Stimulated activated CD8-positive, alpha-beta memory T cell treated with anti-CD3 and anti-CD28 coated beads, Interleukin-15, amount 100 ng/mL, for 48 hours (primary cell): ENCODE data around the gene NRROS.
A peak's percentile ranks its signal among the peaks of the same experiment; 100 is the strongest.

ENCODE experiments used
- DNase-seq, 2 donors: peaks; one replicate each; pipeline ENCODE4 v3.0.0-alpha.2; 2020; ENCODE audit warnings: low read depth in 2 of 2

The NRROS gene

DNA sequence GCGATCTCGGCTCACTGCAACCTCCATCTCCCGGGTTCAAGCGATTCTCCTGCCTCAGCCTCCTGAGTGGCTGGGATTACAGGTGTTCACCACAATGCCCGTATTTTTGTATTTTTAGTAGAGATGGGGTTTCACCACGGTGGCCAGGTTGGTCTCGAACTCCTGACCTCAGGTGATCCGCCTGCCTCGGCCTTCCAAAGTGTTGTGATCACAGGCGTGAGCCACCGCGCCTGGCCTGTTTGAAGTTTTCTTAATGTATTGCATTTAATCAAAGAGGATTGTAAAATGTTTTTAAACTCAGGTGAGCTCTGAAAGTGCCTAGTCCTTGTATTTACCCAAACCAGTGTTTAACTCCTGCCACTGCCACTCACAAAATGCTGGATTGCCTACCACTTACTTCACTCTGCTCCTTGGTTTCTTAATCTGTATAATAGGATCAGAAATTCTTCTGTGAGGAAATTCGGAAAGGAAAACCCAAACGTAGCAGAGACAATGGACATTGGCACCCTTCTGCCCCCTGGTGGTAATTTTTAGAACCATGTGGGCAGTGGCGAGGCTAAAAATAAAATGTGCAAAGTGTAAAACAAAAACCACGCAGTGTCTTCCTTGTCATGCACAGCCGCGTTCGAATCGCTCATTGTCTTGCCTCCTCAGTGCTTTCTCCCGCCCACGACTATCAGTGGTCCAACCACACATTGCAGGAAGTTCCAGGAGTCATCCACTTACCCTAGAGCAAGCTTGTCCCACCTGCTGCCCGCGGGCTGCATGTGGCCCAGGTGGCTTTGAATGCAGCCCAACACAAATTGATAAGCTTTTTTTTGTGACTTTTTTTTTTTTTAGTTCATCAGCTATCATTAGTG lies 45.3 kb downstream of the NRROS start:
- DNase-seq: peak; percentile 42 to 58

DNA sequence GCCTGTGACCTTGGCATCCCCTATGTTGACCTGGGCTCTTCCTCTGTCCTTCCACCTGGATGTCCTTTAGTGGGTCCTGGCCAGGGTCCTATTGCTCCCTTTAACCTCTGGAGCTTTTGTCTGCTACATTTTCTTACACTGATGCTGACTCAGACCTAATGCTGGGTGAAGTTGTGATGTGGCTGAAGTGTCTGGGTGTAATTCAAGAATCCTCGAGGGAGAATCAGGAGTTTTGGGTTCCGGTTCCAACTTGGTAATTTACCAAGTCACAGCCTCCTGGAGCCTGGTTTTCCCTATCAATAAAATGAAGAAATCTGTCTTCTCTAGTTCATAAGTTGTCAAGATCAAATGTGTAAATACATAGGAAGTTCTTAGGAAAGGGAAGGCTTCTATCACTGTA lies 46.9 kb downstream of the NRROS start:
- DNase-seq: no peak

DNA sequence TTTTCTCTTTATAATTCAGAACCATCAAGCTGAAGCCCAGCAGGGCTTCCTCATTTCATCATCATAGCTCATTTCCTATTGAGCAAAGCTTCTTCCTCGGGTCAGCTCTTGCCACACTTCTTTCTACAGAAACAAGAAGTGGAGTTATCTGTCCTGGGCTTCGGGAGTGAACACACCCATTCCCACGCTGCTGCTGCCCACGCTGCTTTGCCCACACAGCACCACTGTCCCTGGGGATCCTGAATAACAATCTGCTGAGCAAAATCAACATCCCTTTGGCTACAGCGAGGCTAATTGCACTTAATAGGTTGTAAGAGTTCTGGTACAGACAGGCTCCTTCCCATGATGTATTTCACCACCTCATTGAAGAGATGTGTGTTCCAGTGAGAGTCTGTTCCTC lies 48.9 kb downstream of the NRROS start:
- DNase-seq: no peak

DNA sequence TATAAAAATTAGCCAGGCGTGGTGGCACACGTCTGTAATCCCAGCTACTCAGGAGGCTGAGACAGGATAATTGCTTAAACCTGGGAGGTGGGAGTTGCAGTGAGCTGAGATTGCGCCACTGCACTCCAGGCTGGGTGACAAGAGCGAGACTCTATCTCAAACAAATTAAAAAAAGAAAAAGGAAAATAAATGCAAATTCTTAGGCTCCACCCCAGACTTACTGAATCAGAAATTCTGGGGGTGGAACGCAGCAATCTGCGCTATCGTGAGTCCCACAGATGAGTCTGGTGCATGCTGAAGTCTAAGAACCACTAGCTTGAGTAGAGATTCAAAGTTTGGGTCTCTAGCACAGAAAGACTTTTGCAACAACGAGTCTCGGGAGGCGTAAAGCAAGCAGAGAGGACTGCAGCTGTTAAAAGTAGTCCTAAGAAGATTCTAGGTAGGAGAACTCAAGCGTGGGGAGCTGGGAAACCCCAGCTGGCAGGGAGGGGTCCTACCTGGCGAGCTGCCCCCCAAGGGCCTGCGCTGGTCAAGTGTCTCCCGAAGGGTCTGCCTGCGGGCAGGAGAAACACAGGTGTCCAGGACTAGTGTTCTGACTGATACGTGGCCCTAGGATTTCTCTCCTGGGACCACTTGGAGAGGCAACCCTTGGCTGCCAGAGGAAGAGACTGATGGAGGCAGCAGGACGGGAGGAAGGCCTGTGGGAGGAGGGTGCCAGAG lies 50.6 kb downstream of the NRROS start:
- DNase-seq: no peak

DNA sequence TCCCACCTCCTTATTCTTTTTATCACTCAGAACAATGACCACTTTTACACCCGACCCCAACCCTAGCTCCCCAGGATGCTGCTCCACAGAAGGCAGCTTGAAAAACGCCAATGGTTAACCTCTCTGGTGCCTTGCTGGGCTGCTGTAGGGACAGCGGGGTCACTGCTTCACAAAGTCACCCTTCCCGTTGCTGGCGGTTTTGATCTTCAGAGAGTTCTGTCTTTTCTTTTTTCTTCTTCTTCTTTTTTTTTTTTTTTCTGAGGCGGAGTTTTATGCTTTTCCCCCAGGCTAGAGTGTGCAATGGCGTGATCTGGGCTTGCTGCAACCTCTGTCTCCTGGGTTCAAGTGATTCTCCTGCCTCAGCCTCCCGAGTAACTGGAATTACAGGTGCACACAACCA lies 51.9 kb downstream of the NRROS start:
- no peak for DNase-seq

DNA sequence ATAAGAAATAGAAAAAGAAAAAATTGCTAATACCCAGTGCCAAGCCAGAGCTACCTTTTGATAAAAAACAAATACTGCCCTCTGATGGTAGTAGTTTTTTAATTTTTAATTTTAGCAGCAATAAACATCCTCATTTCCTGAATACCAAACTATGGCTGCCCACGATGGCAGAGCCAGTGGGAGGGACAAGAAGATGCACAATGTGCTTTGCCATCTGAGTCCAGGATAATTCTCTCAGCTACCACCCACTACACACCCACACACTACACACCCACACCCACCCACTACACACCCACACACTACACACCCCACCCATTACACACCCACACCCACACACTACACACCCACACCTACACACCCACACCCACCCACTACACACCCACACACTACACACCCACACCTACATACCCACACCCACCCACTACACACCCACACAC lies 54.7 kb downstream of the NRROS start:
- DNase-seq: no peak

DNA sequence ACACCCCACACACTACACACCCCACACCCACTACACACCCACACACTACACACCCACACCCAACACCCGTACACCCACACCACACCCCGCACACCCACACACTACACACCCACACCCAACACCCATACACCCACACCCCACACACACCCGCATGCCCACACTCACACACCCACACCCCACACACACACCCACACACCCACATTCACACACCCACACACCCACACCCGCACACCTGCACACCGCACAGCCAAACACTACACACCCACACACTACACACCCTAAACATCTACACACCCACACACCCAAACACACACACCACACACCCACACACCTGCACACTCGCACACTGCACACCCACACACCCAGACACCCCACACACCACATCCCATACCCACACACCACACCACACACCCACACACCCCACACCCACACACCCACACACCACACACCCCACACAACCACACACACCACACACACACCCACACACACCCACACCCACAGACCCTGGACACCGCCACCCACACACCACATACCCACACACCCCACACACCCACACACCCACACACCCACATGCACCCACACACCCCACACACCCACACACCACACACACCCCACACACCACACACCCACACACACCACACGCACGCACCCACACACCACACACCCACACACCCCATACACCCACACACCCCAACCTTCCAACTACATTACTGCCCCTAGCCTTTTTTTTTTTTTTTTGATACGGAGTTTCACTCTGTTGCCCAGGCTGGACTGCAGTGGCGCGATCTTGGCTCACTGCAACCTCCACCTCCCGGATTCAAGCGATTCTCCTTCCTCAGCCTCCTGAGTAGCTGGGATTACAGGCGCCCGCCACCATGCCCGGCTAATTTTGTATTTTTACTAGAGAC lies 55.7 kb downstream of the NRROS start:
- DNase-seq: no peak

DNA sequence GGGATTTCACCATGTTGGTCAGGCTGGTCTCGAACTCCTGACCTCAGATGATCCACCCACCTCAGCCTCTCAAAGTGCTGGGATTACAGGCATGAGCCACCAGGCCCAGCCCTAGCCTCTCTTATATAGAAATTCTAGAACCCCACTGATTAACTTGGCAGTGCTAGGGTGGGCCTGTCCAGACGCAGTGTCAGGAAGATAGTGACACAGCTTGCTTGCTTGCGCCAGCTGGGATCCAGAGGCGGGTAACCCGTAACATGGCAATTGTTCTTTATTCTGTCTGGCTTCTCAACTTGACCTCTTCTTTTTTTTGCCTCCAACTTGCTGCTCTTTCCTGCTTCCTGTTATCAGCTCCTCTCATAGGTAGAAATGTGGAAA lies 56.3 kb downstream of the NRROS start:
- no peak for DNase-seq

DNA sequence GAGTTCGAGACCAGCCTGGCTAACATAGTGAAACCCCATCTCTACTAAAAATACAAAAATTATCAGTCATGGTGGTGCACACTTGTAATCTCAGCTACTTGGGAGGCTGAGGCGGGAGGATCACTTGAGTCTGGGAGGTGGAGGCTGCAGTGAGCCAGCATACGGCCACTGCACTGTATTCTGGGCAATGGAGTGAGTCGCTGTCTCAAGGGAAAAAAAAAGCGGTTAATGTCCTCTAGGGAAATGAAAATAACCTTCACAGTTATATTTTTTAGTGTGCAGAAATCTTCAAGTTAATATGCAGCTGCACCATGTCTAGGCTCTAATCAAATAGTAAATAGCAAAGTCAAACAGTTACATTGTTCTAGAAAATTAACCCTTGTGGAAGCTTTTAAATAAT lies 57.8 kb downstream of the NRROS start:
- DNase-seq: no peak

DNA sequence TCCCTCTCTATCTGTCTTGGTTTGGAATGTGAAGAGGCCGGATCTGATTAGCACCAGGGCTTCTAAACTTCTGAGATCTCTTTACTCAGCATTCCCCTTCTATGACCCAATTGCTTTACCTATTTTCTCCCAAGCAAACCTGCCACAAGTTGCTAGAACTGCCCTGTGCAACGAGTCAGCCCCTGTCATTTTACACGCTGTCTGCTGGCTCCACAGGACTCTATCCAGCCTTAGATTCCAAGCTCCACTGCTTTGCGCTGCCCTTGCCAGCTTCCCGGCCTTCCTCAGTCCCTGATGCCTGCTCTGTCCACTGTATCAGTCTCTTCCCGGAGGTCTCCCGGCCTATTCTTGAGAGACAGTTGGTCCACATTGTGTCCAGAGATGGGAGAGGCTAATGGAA lies 60.3 kb downstream of the NRROS start:
- no peak for DNase-seq

DNA sequence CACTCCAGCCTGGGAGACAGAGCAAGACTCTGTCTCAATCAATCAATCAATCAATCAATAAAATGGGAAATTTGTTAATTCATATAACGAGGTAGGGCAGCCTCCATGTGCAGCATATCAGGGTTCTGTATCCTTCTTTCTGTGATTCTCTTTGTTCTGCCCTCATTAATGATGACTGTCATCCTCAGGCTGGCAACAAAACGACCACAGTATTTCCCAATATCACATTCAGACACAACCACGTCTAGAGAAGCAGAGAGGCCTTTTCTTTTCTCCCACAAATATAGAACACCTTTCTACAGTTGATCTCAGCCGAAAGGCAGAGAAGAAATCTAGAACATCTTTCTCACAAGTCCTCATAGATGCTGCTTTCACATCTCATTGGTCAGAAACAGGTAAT lies 61.3 kb downstream of the NRROS start:
- DNase-seq: no peak

DNA sequence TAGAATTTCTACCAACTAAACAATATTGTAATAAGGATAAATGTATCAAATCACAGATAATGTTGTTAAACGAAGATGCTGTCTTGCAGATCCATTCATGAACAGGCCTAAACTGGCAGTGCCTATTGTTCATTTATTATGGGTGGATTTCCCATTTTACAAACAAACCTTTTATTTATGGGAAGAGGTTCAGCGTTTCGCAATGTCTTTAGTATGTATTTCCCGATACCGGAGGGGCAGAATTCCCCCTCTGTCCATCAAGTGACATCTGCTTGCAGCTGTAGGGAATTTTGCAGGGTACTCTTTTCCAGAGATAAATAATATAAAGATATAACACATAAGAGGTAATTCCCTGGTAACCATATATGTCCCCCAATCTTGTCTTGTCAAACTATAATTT lies 66.8 kb downstream of the NRROS start:
- no peak for DNase-seq

DNA sequence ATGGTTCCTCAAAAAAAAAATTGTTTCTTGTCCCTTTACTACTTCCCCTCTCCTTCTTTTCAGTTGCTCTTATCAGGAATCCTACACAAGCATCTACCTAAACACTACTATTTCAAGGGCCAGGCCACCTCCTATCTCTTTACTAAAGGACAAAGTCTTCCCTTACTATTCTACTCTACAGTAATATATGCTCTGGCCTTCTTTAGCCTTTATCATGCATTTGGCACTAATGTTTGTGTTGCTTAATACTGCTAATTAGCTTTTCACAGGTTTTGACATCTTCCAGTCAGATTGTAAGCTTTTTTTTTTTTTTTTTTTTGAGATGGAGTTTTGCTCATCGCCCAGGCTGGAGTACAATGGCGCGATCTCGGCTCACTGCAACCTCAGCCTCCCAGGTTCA lies 67.2 kb downstream of the NRROS start:
- DNase-seq: no peak

DNA sequence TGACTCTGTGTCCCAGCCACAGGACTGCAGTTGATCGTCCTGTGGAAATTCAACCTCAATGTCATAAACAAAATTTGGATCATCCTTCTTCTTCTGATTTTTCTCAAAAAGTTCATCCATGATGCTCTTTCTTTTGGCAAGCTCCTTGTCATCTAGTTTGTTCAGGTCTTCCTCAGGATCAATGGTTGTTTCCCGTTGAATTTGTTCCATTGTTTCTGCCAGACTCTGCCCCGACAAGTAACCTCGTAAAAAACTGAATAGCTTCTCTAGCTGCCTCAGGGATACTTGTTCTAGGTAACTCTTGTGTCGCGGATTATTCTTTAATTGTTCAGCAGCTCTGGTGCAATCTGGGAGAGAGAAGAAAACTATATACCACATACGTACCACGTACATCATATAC lies 68.1 kb downstream of the NRROS start:
- no peak for DNase-seq

DNA sequence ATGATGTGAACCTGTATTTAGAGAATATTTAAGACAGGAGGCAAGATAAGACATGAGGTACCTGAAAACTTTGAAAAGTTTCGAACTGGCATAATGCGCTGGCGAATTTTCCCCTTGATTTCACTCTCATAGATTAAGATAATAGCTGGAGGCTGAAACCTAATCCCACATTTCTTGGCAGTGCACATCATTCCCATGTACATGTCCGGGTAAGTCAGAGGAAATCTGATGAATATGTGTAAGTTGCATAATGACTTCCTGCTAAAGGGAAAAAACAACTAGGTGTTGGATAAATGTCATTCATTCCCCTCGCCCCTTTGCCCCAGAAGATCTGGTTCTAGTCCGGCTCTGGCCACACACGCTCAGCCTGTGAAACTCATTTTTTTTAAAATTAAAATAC lies 69.0 kb downstream of the NRROS start:
- DNase-seq: no peak
